Mononuclear cell (primary cell): ENCODE results near the gene PIEZO2. TPM values are rescaled to one million over a fixed set of nuclear protein-coding genes. Genes with fewer than 3 reads are reported as not detected.
"Not testable (repeated sequence)": the region's sequence is repeated elsewhere in the genome, so short reads cannot be mapped to it uniquely, and the experiment has no call there.

Experiments used
- H3K27me3 ChIP-seq: 2 replicates; pipeline ENCODE4 v1.6.0; 2011; ENCODE audit warnings: low read length, control low read depth; ENCODE audit not compliant: insufficient read depth
- H3K4me1 ChIP-seq: 2 replicates; pipeline ENCODE4 v1.5.1; 2011; ENCODE audit warnings: mild to moderate bottlenecking, low read length, control low read depth; ENCODE audit not compliant: insufficient read depth
- H3K4me3 ChIP-seq: 2 replicates; pipeline ENCODE4 v1.5.1; 2011; ENCODE audit warnings: mild to moderate bottlenecking, low read length, moderate library complexity
- H3K9me3 ChIP-seq: 2 replicates; pipeline ENCODE4 v1.5.1; 2011; ENCODE audit warnings: low read depth, mild to moderate bottlenecking, control low read depth, low read length
- total RNA-seq: library from RNA; depleted of rRNA; stranded (reverse); fragments of >200 nt; gene quantifications from one replicate; pipeline ENCODE4 v1.2.3, GENCODE V29; 2012

PIEZO2 gene
- total RNA-seq, 1 donor = 0.21 TPM

DNA sequence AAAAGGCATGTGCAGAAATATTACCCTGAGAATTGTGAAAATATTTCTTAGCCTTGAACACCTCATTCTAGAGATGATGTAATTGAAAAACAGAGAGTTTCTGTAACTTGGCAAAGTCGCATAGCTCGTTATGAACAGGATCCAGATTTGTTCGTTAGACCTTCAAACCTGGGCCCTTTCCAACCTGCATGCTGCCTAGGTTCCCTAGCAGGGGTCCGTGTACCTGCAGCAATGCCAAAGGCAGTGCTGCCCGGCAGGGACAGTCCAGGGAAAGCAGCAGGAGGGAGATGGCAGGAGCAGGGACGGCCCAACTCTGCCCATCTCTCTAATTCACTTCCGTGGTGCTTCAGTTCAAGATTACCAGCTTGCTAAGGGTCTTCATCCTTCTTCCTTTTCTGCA is 12.0 kb downstream of the PIEZO2 start:
- Histone ChIP-seq H3K27me3 (no peaks in the 10 kb centered on the region), H3K9me3 (no peaks in the 10 kb centered on the region), H3K4me1 (no peaks in the 10 kb centered on the region), H3K4me3 (no peak overlapping the region)

- Histone ChIP-seq H3K4me3 (no peak overlapping the region), H3K27me3 (no peaks in the 10 kb centered on the region), H3K9me3 (no peaks in the 10 kb centered on the region), H3K4me1 (no peaks in the 10 kb centered on the region)
Measured at GRCh38 chr18:11136241-11136640, 13.1 kb downstream of the PIEZO2 start.

DNA sequence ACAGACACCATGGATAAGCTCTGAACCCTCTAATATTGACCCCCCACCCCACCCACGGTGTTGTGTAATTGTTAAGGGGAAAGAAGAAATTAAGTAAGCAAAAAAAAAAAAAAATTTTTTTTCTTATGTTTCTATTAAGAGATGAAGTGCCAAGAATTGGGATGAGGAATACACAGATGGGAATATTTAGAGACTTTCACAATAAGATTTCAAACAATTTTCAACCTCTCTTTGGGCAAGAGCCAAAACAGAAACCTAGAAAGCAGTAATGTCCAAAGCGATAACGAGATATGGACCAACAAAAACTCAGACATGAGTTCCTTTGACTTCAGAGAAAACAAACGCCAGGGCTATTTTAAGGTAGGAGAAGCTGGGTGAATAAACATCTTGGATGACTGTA is 14.4 kb downstream of the PIEZO2 start:
- Histone ChIP-seq H3K4me3 (no peak overlapping the region), H3K27me3 (no peaks in the 10 kb centered on the region), H3K9me3 (no peaks in the 10 kb centered on the region), H3K4me1 (no peaks in the 10 kb centered on the region)

- H3K4me1 ChIP-seq, H3K9me3 ChIP-seq, H3K4me3 ChIP-seq, H3K27me3 ChIP-seq: not testable (repeated sequence)
Measured at GRCh38 chr18:11129059-11129458, 20.3 kb downstream of the PIEZO2 start.

DNA sequence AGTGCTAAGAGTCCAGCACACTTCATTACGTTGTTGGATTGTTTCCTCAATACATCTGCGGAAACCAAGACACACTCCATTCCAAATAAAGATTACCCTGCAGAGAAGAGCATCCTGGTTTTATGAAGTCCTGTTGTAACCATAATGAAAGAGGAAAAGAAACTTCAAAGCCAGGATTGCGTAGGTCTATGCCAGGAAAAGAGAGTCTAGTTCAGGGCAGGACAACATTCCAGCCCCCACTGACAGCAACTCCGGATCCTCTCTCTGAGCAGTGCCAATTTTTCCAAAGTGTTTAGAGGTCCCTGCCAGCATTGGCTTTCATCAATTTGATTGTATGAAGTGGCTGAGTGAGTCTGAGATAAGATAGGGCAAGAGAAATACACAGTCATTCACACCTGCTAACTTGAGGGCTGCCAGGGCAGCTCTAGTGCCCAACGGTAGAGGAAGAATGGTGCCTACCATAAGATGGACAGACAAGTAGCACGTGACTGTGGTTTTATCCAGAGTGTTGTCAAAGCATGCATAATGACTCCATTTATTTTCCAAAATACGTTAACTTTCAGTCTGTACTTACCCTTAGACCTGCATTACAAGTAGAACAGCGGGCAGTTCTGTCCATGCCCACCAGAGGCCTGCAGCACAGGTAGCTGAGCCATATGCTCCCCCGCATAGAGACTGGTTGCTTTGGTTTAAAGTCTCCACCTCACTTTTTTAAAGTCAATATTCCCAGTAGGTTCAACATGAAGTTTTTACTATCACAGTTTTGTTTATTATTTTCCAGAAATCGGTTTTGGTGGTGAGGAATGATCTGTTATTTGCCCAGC is 23.7 kb downstream of the PIEZO2 start:
- Histone ChIP-seq H3K4me3 (no peak overlapping the region), H3K4me1 (no peaks in the 10 kb centered on the region), H3K27me3 (no peaks in the 10 kb centered on the region), H3K9me3 (no peaks in the 10 kb centered on the region)

GRCh38 chr18:11124054-11124453 is 25.3 kb downstream of the PIEZO2 start:
- H3K9me3 ChIP-seq = no peaks in the 10 kb centered on the region

DNA sequence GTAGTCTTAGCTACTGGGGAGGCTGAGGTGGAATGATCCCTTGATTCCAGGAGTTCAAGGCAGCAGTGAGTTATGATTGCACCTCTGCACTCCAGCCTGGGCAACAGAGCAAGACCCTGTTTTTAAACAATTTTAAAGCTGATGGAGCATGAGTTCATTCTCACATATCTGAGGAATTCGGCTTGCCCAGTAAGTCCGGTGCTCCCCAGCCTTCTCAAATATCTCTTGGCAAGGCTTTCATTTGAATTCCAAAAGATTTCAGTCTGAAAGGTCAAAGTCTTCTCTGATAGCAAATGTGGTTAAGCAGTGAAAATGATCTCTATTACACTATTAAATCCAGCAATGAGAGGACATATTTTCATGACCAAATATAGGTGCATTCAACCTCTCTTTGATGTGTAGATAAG is 27.9 kb downstream of the PIEZO2 start:
- Histone ChIP-seq H3K9me3 (no peaks in the 10 kb centered on the region), H3K4me3 (no peak overlapping the region)

More at GRCh38 chr18:11124054-11124453, 25.3 kb downstream of the PIEZO2 start:
- no peak overlapping the region for H3K4me3 ChIP-seq
- no peaks in the 10 kb centered on the region for H3K27me3 ChIP-seq
- H3K4me1 ChIP-seq = no peaks in the 10 kb centered on the region

DNA sequence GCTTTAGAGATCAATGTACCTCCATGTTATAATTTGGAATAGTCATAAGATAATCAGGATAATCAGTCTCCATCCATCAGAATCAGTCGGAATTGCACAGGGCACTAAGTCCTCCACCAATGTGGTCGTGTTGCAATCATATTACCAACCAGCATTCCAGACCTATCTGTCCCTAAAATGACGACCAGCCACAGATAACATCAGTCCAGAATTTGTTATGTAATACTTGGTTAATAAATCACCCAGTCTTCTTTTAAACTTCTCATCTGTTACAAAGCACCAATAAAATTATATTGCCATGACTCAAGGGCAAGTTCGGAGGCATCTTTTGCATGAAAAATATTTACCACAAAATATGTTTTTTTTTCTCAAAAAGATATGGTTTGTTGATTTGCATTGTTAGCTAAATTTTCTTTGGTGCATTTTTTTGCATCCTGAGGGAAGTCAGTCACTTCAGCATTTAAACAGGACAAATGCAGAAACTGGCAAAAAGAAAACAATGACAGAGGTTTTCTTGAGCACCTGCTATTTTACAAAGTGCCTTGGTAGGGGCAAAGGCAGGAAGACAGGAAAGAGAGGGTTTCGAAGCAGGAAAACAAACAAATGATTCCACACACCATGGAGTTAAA is 29.3 kb downstream of the PIEZO2 start:
- Histone ChIP-seq H3K9me3 (no peaks in the 10 kb centered on the region), H3K27me3 (no peaks in the 10 kb centered on the region), H3K4me1 (no peaks in the 10 kb centered on the region), H3K4me3 (no peak overlapping the region)

More for the DNA sequence above, 27.9 kb downstream of the PIEZO2 start:
- Histone ChIP-seq H3K4me1 (no peaks in the 10 kb centered on the region), H3K27me3 (no peaks in the 10 kb centered on the region)

- no peaks in the 10 kb centered on the region for H3K9me3 ChIP-seq
Measured at GRCh38 chr18:11119550-11119949, 29.8 kb downstream of the PIEZO2 start.

GRCh38 chr18:11118051-11118766 is 31.2 kb downstream of the PIEZO2 start:
- H3K4me3 ChIP-seq = no peak overlapping the region
- H3K27me3 ChIP-seq = no peaks in the 10 kb centered on the region
- no peaks in the 10 kb centered on the region for H3K4me1 ChIP-seq
- H3K9me3 ChIP-seq = no peaks in the 10 kb centered on the region

More at GRCh38 chr18:11119550-11119949, 29.8 kb downstream of the PIEZO2 start:
- H3K27me3 ChIP-seq = no peaks in the 10 kb centered on the region
- no peaks in the 10 kb centered on the region for H3K4me1 ChIP-seq
- no peak overlapping the region for H3K4me3 ChIP-seq

GRCh38 chr18:11115276-11115675 is 34.1 kb downstream of the PIEZO2 start:
- no peak overlapping the region for H3K4me3 ChIP-seq
- no peaks in the 10 kb centered on the region for H3K9me3 ChIP-seq
- no peaks in the 10 kb centered on the region for H3K4me1 ChIP-seq
- H3K27me3 ChIP-seq = no peaks in the 10 kb centered on the region

DNA sequence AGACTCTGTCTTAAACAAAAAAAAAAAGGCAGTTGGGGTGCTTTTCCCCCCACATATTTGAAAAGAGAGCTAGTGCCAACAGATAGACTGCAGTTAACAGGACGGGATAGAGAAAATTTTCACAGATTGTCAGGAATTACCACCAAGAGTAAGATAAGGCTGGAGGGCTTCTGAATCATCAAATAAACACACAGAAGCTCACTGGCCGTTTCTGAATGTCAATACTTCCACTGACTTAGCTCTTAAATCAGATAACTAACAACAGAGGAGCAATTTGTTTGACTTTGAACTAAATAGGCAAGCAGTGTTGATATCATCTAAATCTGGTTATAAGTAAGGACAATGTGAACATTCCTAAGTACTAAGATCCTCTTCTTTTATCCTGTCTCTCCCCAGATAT is 34.7 kb downstream of the PIEZO2 start:
- Histone ChIP-seq H3K9me3 (no peaks in the 10 kb centered on the region), H3K4me1 (no peaks in the 10 kb centered on the region), H3K4me3 (no peak overlapping the region), H3K27me3 (no peaks in the 10 kb centered on the region)

GRCh38 chr18:11113937-11114336 is 35.4 kb downstream of the PIEZO2 start:
- Histone ChIP-seq H3K4me3 (no peak overlapping the region), H3K4me1 (no peaks in the 10 kb centered on the region), H3K27me3 (no peaks in the 10 kb centered on the region), H3K9me3 (no peaks in the 10 kb centered on the region)

DNA sequence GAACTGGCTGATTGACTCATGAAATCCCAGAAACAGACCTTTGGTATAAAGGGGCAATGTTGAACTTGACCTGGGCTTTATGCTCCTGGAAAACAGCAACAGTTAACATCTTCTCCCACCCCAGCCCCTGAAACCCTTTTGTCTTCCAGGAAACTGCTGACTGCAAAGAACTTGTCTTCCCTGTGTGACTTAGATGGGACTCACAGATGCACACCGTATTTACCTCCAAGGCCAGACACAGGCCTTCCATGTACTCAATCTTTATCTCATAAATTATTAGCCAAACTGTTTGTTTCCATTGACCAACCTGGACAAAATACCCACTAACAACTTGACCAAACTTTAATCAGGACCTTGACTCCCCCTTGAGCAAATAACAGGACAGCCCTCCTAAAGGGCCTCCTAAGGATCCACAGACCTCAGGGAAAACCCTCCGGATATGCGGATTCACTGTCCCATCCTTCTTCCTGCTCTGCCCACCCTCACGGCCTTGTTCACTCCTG is 36.3 kb downstream of the PIEZO2 start:
- H3K9me3 ChIP-seq = no peaks in the 10 kb centered on the region
- no peak overlapping the region for H3K4me3 ChIP-seq
- no peaks in the 10 kb centered on the region for H3K27me3 ChIP-seq
- H3K4me1 ChIP-seq = no peaks in the 10 kb centered on the region

GRCh38 chr18:11112286-11112685 is 37.1 kb downstream of the PIEZO2 start:
- Histone ChIP-seq H3K4me3 (no peak overlapping the region), H3K27me3 (no peaks in the 10 kb centered on the region), H3K4me1 (no peaks in the 10 kb centered on the region), H3K9me3 (no peaks in the 10 kb centered on the region)
